DOHH2 (cell line): ENCODE measurements around the gene MTRFR.

Experiments used
- H3F3A ChIP-seq: fragments of 200-600 bp; sonication (generic), shearing (Covaris generic); 2 replicates; pipeline ENCODE4 v1.6.0; 2016; ENCODE audit warnings: antibody characterized with exemption, mild to moderate bottlenecking; ENCODE audit not compliant: control insufficient read depth, insufficient read depth
- H3K27ac ChIP-seq: fragments of 200-600 bp; sonication (generic); 2 replicates; pipeline ENCODE4 v1.5.1; 2014; ENCODE audit warnings: low read depth, mild to moderate bottlenecking, low read length, moderate library complexity
- H3K27me3 ChIP-seq: fragments of 200-600 bp; sonication (generic); 2 replicates; pipeline ENCODE4 v1.6.1; 2014; ENCODE audit warnings: mild to moderate bottlenecking, low read length, mixed read lengths; ENCODE audit not compliant: control insufficient read depth
- H3K36me3 ChIP-seq: fragments of 200-600 bp; sonication (generic); 2 replicates; pipeline ENCODE4 v1.6.1; 2014; ENCODE audit warnings: mild to moderate bottlenecking, low read length, moderate library complexity, mixed read lengths; ENCODE audit not compliant: control insufficient read depth
- H3K4me1 ChIP-seq: fragments of 200-600 bp; sonication (generic); 2 replicates; pipeline ENCODE4 v1.6.1; 2014; ENCODE audit warnings: mild to moderate bottlenecking, low read length, mixed read lengths; ENCODE audit not compliant: control insufficient read depth
- H3K4me2 ChIP-seq: fragments of 200-600 bp; sonication (generic); 2 replicates; pipeline ENCODE4 v1.6.0; 2014; ENCODE audit warnings: mild to moderate bottlenecking, low read length, moderate library complexity
- H3K4me3 ChIP-seq: fragments of 200-600 bp; sonication (generic); 2 replicates; pipeline ENCODE4 v1.5.1; 2014; ENCODE audit warnings: mild to moderate bottlenecking, low read length, mixed read lengths
- H3K79me2 ChIP-seq: fragments of 200-600 bp; sonication (generic); 2 replicates; pipeline ENCODE4 v1.6.1; 2014; ENCODE audit warnings: mild to moderate bottlenecking, low read length, mixed read lengths; ENCODE audit not compliant: control insufficient read depth
- H3K9me2 ChIP-seq: fragments of 200-600 bp; sonication (generic); replicated peaks from 2 replicates; pipeline ENCODE4 v1.6.1; 2014; ENCODE audit warnings: mild to moderate bottlenecking, low read length, mixed read lengths; ENCODE audit not compliant: control insufficient read depth
- H3K9me3 ChIP-seq: fragments of 200-600 bp; sonication (generic); 2 replicates; pipeline ENCODE4 v1.6.1; 2014; ENCODE audit warnings: antibody characterized with exemption, low read length, mixed read lengths; ENCODE audit not compliant: control insufficient read depth, insufficient read depth
- H4K20me1 ChIP-seq: fragments of 200-600 bp; sonication (generic); 2 replicates; pipeline ENCODE4 v1.6.0; 2014; ENCODE audit warnings: low read depth, mild to moderate bottlenecking, antibody characterized with exemption, low read length, moderate library complexity; ENCODE audit not compliant: control insufficient read depth, insufficient read depth
- EZH2phosphoT487 ChIP-seq: fragments of 200-600 bp; sonication (generic); IDR thresholded peaks from 2 replicates; pipeline ENCODE4 v1.6.1; 2017; ENCODE audit warnings: borderline replicate concordance, mild to moderate bottlenecking, antibody characterized with exemption, low read length, moderate library complexity, mixed read lengths
- TF ChIP-seq, protein P1 (sequence below): fragments of 200-600 bp; sonication (generic); IDR thresholded peaks from one replicate; pipeline ENCODE4 v1.5.1; 2014; ENCODE audit warnings: antibody characterized with exemption, mild to moderate bottlenecking, low read depth, low read length; ENCODE audit not compliant: poor library complexity, severe bottlenecking

Gene MTRFR

DNA sequence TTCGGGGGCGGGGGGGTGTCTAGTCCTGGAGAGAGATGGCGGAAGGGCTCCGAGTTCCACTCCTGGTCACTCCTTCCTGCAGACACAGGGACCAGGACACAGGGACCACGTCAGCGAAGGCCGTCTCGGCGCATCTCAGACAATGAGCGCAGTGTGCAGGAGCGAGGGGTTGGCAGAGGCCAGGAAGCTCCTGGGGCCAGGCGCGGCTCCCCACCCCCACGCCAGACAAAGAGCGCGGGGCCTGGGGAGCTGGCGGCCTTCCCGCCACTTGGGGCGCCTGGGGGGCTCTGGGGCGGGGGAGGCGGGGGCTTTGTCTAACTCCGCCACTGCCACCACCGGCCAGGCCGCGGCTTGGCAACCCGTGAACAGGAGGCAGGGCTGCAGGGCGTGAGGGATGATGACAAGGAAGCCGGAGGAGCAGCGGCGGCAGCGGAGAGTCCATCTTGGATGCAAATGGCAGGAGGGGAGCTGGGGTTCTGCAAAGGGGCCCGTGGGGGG, 36.2 kb downstream of the MTRFR start:
- Histone ChIP-seq H3K27ac (no peak overlapping the region), H3K27me3 (no peaks in the 10 kb centered on the region), H3F3A (peaks cover 8% of the 10 kb centered on the region), H3K79me2 (peaks cover 33% of the 10 kb centered on the region), H3K36me3 (no peaks in the 10 kb centered on the region; the same call in 1 of the 2 replicates), H3K9me3 (no peaks in the 10 kb centered on the region), H4K20me1 (no peaks in the 10 kb centered on the region), H3K4me3 (peak overlapping the region; percentile 80), H3K4me1 (peaks cover 24% of the 10 kb centered on the region), H3K9me2 (no peaks in the 10 kb centered on the region), H3K4me2 (peak overlapping the region; percentile 90)
- no peak for TF ChIP-seq EZH2phosphoT487
- TF ChIP-seq, protein P1, sequence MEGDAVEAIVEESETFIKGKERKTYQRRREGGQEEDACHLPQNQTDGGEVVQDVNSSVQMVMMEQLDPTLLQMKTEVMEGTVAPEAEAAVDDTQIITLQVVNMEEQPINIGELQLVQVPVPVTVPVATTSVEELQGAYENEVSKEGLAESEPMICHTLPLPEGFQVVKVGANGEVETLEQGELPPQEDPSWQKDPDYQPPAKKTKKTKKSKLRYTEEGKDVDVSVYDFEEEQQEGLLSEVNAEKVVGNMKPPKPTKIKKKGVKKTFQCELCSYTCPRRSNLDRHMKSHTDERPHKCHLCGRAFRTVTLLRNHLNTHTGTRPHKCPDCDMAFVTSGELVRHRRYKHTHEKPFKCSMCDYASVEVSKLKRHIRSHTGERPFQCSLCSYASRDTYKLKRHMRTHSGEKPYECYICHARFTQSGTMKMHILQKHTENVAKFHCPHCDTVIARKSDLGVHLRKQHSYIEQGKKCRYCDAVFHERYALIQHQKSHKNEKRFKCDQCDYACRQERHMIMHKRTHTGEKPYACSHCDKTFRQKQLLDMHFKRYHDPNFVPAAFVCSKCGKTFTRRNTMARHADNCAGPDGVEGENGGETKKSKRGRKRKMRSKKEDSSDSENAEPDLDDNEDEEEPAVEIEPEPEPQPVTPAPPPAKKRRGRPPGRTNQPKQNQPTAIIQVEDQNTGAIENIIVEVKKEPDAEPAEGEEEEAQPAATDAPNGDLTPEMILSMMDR: peak; percentile 47

DNA sequence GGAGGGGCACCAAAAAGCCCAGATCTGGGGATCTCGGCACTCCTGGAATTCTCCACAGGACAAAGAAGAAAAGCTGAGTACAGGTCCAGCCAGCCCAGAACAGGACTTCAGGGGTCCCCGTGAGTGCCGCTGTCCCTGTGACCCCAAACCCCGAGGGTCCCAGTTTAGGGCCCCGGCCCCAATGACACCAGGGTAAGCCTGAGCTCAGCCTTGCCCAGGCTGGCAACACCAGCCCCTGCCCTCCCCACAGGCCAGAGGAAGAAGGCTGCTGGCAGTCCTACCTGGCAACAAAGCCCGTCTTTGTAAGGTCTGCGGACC, 36.6 kb downstream of the MTRFR start:
- no peaks in the 10 kb centered on the region for H4K20me1 ChIP-seq
- H3K9me2 ChIP-seq: no peaks in the 10 kb centered on the region
- no peaks in the 10 kb centered on the region for H3K9me3 ChIP-seq
- peak overlapping the region; percentile 90 for H3K4me2 ChIP-seq
- H3K4me1 ChIP-seq: peaks cover 24% of the 10 kb centered on the region
- H3K27ac ChIP-seq: no peak overlapping the region
- no peaks in the 10 kb centered on the region for H3K27me3 ChIP-seq
- peaks cover 8% of the 10 kb centered on the region for H3F3A ChIP-seq
- peaks cover 33% of the 10 kb centered on the region for H3K79me2 ChIP-seq
- H3K36me3 ChIP-seq: no peaks in the 10 kb centered on the region; the same call in 1 of the 2 replicates
- H3K4me3 ChIP-seq: peak overlapping the region; percentile 80
- TF ChIP-seq EZH2phosphoT487: no peak
- TF ChIP-seq, protein P1: no peak

DNA sequence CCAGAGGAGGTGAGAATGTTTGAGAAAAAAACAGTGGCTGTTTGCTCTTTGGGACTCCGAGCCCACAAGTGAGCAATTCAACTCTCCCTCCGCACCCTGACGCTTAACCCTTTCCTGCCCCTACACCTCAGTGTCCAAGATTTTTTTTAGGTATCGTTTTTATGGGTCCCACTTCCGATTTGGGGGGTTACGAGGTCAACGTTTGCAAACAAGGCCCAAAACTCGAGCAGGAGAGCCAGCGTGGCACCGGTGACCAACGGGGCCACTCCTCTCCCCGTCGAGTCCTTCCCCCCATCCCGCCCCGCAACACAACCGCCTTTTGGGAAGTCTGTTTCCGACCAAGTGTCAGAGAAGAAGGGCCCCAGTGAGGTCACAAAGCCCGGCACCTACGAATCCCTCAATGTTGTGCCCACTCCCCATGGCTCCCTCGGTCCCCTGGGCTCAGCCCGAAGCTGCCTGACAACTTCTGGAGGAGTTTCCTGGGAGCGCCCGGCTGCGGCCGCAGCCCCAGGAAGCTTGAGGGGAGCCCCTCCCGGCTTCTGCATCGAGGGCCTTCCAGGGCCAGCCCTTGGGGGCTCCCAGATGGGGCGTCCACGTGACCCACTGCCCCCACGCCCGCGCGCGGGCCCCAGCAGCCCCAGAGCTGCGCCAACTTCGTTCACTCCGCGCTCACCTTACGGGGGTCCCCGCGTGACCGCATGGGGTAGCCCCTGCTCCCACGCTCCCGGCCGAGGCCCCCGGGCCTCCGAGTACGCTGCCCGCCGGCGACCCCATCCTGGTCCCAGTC, 37.2 kb downstream of the MTRFR start:
- Histone ChIP-seq H4K20me1 (no peaks in the 10 kb centered on the region), H3K36me3 (no peaks in the 10 kb centered on the region), H3K27me3 (no peaks in the 10 kb centered on the region), H3K4me1 (peaks cover 24% of the 10 kb centered on the region), H3K4me2 (peak overlapping the region; percentile 90), H3K9me2 (no peaks in the 10 kb centered on the region), H3K79me2 (peaks cover 33% of the 10 kb centered on the region), H3F3A (peaks cover 8% of the 10 kb centered on the region), H3K9me3 (no peaks in the 10 kb centered on the region), H3K27ac (no peak overlapping the region), H3K4me3 (peak overlapping the region; percentile 80)
- no peak for TF ChIP-seq EZH2phosphoT487
- TF ChIP-seq, protein P1: no peak
